GM18858 (cell line): ENCODE measurements around the gene ROR2.

Source experiments
- ATAC-seq: cut with Tn5 transposase; IDR thresholded peaks from one replicate; pipeline ENCODE4 v1.9.1; 2021; ENCODE audit not compliant: unreplicated experiment

ROR2 gene

DNA sequence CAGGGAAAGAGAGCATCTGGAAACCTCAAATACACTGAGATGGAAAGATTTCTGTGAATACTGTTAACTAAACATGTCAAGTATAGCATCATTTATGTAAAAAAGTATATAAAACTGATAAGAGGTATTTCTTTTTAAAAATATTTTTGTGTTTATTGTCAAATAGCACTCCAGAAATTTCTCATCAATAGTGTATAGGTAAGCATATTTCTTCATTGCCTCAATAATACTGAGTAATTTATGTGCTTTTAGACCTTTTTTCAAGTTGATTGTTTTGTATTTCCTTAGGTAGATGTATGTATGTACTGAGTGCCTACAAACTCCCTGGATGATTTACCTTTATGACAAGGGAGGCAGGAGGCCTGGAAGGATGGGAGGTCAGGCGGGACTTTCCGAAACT is 196.3 kb downstream of the ROR2 start:
- no peak for ATAC-seq

DNA sequence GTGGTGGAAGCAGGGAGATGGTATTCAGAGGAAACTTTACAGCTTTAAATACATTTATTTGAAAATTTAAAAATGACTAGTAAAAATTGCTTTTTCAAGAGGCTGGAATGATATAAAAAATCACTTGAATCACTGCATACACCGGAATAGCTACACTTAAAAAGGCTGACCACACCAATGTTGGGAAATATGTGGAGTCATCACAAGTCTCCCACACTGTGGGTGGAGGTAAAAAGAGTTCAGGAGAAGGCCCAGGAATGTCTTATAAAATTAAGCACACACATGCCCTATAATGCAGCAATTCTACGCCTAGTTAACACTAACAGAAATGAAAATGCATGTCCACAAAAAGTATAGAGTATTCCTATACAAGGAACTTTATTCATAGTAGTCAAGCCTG is 198.1 kb downstream of the ROR2 start:
- no peak for ATAC-seq

DNA sequence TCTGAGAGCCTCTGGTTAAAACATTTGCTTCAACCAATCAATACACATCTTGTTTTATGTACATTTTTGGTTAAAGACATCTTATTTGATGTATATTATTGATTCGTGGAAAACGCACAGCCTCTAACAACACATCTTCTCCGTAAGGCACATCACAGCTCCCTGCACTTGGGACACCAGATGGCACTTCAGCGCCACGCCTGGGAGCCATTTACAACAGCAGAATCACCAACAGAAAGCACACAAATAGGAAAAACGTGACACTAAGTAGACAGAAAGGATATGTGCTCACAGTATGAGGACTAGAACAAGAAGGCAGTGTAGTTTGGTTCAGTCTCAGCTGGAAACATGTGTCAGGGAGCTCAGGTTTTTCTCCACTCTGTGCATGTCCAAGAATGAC is 199.7 kb downstream of the ROR2 start:
- no peak for ATAC-seq

DNA sequence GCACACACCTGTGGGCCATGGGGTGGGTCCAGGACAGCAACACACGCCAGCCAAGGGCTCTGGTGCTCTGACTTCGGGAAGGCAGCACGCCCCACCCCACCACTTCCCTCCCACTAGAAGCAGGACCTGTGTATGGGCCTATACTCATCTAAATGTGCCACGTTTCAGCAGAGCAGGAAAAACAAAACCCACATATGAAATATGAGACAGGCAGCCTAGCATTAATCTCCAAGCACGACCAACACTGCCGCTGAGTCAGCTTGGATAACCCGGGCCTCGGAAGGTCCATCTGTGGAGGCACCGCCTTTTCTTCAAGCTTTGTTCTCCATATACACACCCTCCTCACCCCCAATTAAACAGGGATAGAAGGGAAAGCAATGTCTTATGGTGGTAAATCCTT is 203.1 kb downstream of the ROR2 start:
- no peak for ATAC-seq

DNA sequence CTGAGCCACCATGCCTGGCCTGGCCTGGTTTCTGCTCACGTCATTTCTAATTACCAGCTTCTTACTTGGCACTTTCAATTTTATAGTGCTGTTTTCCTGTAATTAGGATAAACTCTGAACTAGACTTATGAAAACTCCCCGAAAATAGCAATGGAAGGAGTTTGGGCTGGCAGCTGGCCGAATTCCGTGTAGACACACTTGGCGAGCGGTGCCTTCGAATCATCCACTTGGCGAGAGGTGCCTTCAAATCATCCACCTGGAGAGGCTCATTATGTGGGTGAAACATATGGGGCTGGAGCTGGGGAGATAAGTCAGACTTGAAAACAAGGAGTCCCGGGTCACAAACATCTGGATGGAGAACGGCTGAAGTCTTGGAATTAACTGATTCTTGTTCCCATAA is 203.7 kb downstream of the ROR2 start:
- no peak for ATAC-seq

DNA sequence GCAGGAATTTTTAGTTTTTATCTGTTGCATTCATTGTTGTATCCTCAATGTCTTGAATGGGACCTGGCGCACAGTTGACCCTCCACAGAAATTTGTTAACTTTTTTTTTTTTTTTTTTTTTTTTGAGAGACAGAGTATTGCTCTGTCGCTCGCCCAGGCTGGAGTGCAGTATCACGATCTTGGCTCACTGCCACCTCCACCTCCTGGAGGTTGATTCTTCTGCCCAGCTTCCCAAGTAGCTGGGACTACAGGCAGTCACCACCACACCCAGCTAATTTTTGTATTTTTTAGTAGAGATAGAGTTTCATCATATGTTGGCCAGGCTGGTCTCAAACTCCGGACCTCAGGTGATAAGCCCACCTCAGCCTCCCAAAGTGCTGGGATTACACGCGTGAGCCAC is 205.9 kb downstream of the ROR2 start:
- ATAC-seq, result no peak

DNA sequence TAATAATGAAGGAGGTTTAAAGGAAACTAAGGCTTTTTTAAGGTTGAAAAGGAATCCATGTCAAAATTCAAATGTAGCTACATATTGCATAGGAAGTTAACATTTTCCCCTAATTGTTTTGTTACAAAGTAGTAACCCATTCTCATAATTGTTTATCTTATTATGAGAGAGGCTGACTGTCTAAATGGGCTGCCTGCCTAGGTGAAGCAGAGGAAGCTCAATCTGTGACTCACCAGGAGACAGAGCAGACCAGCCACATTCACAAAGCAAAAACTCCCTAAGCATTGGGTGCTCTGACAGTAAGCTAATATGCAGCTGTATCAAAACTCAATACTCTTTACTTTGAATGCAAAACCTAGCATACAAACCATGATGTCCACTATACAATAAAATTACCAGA is 208.5 kb downstream of the ROR2 start:
- no peak for ATAC-seq

DNA sequence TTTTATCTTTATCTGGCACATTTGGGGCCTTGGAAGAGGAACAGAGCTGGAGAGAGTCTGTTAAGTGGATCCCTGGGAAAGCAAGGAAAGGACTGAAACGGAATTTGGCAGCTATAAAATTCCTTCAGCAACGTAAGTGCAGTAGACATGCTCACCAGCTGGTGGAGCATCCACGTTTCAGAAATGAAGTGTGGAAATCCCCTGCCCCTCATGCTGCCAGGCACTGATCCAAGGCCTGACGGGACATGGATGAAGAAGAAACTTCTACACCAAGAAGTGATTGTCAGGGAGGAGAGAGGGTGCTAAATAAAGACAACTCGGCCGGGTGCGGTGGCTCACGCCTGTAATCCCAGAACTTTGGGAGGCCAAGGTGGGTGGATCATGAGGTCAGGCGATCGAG is 209.3 kb downstream of the ROR2 start:
- no peak for ATAC-seq

DNA sequence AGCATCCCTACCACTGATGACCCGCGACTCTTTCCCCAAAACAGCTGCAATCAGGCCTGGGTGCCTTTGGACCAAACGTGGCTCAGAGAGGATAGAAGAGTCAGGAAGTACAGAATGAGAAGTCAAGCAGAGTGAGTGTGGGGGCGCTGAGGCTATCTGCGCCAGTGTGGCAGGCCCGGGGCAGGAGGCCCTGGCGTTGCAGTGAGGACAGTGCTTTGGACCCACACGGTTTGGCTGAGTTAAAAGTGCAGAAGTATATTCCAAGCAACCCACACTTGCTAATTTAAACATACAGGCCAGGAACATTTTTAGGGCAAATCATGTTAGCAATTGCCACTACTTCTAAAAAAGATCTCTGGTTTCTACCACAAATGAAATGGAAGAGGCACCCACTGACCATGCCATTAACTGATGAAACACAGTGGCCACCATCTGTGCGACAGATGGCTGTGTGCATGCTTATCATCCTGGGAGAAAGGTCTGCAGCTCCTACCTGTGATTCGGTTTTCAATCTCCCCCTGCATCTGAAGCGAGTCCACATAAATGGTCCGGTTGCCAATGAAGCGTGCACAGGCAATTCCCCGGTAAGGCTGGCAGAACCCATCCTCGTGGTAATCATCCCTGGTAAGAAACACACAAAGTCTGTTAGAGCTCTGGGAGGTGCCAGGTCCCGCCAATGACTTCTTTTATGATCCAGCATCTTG is 213.0 kb downstream of the ROR2 start:
- ATAC-seq, result no peak

DNA sequence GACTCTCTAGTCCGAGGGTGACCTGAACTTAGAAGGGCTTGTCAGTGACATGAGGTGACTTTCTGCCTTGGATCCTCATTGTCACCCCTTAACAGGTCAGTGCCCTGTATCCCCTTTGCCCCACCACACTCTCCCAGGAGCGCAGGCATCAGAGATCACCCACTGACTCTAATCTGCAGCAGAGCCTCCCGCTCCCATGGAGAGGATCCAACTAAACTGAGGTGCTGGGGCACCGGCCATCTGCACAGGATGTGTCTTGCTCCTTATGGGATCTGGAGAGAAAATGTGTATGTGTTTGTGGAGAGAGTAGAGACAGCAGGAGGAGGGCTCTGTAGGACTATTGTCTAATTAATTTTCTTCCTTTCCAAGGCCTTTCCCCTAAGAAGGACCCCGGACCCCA is 213.7 kb downstream of the ROR2 start:
- ATAC-seq, result no peak

DNA sequence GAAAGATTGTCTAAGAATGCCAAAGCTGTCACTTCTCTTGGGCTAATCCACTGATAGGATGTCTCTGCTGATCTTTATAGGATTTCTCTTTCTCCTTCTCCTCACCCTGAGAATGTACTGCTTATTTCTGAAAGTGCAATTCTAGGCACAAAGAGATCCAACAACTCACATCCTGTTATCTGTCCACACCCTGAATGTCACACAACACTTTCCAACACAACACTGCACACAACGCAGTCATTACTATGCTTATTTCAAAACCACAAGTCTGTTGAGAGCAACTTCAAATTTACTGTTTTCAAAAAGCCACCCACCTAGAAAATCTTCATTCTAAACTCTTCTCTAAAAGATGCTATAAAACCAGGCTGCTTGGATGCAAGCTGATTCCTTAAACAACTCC is 215.0 kb downstream of the ROR2 start:
- ATAC-seq, result no peak

DNA sequence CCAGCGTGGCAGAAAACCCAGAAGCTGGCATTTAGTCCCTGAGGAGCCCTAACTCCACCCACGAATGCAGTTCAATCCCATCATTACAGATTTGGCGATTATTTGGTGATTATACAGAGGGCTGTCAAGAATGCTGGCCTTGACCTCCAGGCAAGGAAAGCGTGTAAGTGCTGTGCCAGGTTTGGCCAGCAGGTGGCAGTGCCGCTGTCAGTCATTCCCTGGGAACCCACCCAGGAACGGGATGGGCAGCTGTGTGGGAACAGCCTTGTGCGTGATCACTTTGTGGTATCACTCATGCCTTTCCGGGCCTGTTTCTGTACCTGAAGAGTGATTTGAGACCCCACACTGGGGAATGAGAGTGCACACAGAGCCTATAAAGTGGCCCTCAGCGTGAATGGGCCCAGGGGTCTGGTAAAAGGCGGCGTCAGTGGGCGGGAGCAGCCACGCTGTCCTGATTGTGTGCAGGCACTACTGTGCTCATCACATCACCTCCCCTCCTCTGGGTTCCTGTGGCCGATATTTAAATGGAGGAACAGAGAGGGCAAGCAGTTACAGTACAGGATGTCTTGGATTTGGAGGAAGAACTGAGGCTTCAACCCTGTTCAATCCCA is 215.6 kb downstream of the ROR2 start:
- no peak for ATAC-seq

DNA sequence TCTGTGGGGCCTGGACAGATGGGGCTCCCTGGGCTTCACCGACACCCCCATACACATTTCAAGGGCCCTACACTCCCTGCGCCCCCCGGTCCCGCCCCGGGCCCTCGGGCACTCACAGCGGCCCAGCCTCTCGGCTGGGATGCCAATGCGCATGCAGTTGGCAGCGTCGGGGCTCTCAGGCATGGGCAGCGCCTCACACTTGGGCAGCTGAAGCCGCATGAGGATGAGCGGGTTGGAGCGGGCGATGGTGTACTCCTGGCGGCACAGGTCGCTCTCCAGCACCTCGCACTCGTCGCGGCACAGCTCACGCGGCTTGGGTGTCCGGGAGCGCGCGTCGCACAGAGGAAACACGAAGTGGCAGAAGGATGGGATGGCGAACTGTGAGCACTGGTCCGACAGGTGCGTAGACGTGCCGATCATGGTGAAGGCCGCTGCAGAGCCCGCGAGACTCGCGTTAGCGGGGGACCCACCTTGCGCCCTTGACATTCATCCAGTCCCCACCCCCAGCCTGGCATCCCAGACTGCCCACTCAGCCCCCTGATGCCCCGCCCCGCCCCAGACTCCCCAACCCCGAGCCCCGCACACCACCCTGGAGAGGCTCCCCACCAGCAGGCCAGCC is 216.9 kb downstream of the ROR2 start:
- no peak for ATAC-seq

DNA sequence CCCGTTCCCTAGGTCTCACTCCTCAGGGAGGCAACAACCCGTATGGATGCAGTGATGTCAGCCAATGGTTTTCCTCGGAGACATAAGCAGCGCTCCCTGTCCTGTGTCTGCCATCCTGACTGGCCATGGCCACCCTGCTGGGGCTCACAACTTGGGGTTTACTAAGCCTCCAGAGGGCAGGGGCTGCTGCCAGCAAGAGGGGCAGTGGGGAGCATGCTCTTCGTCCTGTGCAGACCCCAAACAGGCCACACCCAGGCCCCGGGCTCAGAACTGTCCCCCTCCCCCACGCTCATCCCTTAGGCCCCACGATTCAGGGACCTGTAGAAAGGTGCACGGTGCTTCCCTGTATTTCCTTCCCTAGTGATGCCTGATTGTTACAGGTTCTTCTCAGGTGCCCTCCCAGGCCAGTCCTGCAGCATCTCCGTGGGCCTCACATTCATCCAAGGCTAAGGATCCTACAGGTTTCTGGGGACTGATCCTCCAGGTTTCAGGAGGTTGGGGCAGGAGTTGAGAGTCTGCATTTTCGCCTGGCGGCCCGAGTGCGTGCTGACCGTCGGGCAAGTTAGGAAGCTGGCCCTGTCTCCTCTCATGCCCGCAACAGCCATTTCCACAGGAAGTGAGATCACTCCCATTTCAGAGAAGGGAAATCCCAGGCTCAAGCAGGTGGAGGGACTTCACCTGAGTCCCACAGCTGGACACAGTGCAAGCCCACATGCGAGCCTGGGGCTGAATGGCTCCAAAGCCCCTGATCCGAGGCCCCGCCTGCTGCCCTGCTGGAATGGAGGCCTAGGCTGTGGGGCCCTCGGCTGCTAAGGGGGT is 217.6 kb downstream of the ROR2 start:
- no peak for ATAC-seq

DNA sequence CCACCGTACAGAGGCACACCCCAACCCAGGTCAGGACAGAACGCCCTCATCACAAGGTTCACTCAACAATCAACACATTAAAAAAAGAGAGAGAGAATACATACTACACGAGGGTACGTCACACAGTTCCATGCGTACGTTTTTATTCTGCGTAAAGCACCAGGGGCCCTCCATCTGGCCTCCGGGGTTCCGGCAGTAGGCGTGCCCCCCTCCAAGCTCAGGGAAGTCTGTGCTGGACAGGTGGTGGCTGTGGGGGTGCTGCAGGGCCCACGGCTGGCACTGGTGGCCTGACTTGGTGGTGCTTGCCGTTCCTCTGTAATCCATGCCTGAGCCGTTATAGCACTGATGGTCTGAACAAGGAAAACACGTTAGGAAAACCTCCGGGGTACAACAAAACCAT is 219.2 kb downstream of the ROR2 start:
- no peak for ATAC-seq

DNA sequence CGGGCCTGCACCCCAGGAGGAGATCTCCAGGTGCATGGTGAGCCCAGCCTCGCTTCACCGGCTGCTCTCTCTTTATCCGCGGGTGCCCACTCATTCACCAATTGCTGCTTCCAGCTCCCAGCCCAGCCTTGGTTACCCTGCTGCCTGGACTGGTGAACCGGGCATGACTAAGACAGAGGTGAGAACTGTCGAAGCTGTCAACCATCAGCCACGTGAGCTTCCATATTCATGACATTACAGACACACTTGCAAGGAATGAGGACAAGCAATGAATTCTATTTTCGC is 220.5 kb downstream of the ROR2 start:
- no peak for ATAC-seq

DNA sequence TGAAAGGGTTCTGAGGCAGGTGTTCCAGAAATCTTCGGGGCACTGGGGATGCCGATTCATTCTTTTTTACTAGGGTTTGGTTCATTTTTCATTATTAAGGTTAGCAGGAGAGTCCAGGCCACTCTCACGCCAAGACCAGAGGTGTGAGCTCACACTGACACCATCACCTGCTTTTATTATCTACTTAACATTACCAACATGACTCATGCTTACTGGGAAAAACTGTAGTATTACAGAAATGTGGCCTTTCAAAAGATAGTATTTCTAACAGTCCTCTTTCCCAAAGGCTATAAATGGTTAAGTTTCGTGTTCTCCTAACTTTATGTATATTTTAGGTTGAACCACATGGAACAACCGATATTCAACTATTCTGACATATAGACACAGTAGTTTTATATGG is 222.1 kb downstream of the ROR2 start:
- ATAC-seq, result no peak

DNA sequence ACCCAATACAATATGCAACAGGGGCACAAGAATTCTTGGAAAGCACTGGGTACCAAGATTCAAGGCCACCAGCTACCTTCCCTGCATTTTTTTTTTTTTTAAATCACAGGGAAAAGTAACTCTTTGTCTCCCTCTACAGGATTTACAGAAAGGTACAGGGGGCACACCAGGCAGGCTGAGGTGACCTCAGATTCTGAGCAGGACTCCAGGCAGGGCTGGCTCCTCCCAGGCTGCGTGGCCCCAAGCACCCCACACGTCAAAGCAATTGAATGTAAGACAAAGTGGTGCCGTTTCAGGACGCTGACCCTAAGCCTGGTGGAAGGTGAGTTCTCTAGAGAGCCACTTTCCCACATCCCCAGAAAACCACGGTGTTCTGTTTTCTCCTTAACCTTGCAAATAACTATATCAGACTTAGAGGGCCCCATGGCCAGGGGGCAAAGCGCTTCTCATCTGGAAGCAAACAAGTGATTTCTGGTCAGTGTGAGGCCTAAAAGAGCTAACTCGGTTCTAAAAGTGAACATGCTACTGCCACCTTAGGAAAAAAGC is 222.6 kb downstream of the ROR2 start:
- no peak for ATAC-seq

DNA sequence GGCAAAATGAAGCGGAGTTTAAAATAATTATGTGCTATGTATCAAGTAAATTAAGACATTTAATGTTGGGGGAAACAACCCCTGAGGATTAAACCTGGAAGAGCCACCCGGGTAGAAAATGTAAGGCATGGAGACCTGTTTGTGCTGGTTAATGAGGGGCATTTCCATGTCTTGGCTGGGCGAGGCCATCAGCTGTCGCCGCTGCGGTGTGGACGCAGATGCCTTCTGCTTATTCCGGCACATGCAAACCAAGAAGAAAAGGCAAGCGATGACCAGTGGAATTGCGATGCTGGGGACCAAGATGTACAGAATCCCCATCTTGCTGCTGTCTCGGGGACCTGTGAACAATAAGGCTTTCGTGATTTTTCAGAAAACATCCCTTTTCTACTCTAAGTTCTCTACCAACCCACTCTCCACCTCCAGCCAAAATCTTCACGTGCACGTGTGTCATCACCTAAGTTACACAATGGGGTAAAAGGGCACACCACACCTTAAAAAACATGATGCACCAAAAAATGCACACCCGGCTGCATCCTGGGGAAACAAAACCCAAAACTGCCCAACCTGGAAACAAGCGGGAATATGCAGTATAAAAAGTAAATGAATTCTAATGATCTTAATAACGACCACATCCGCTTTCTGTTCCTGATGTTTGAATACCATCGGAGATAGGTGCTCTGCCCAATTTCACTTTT is 223.5 kb downstream of the ROR2 start:
- no peak for ATAC-seq

DNA sequence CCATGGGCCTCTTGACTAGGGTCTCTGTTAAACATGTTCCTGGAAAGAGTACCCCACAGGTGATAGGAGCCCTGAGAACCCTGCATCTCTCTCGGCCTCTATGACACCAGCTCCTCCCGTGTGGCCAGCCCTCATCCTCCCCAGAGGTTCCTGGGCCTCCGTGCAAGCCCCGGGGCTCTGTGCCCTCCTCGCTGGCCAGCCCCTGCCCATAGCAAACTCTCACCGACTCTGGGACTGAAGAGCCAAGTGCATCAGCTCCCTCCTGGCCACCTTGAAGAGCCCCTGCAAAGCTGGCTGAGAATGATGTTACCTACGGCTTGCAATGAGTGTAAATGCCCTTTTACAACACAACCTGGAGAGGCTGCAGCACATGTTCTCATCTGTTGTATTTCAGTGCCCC is 224.4 kb downstream of the ROR2 start:
- ATAC-seq, result no peak
